ENCODE measurements around the gene DENND1A.

GRCh38 chr9:123445116-123445515 is 484.8 kb downstream of the DENND1A start:
- TF ChIP-seq POLR2A (IDR thresholded peaks at IDR 0.05; ENCODE audit: low read length) (no peak), GATA1 (IDR thresholded peaks at IDR 0.05; ENCODE audit: low read depth, low read length) (no peak)
